ENCODE data around the gene SIGLEC11.

Gene SIGLEC11

DNA sequence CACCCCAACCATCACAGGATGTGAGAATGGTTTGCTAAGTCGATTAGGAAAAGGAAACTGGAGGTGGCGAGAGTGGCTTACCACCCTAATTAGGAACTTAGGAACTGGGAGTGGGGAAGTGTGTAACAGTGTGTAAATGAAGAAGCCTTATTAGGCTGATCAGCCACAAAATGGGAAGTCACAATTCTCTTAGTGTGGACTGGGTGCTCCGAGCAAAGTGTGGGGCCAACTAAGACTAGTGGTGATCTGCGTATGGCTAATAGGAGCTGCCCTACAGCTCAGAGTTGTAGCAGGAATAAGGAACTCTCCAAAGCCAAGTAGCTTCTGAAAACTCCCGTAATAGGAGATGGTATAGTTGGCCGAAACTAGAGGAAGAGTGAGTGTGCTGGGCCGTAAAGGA is 7.6 kb downstream of the SIGLEC11 start:
- no peak overlapping the region for H3K27ac ChIP-seq (ENCODE audit: extremely low read depth, low read depth, low read length)
- 0 out of 2 replicates have a peak, but pooled peaks cover 4% of the 10 kb centered on the region for H3K4me1 ChIP-seq (ENCODE audit: control insufficient read depth, insufficient read depth, low read length)
- H3K4me3 ChIP-seq (ENCODE audit: low read depth, low read length): no peak overlapping the region
- ChIA-PET POLR2A (no interaction called here), CTCF (interaction anchor here (2.3 to 11.4 kb wide), 2 partner anchors 14 to 30 kb away, joined by 17 to 100 read pairs; no protein-coding TSS in a partner anchor)
- no peaks in the 10 kb centered on the region for H3K36me3 ChIP-seq (ENCODE audit: control insufficient read depth in 2 of 2, insufficient read depth in 1 of 2, low read length in 2 of 2)
- TF ChIP-seq ZNF184 (tag by site-specific recombination; IDR thresholded peaks at IDR 0.05) (no peak), ZNF792 (tag by site-specific recombination; IDR thresholded peaks at IDR 0.05) (no peak), ZNF174 (tag by site-specific recombination; IDR thresholded peaks at IDR 0.05) (no peak), ZSCAN16 (tag by site-specific recombination; IDR thresholded peaks at IDR 0.05) (no peak), ZNF292 (tag by site-specific recombination; IDR thresholded peaks at IDR 0.05; ENCODE audit: borderline replicate concordance, low read depth) (no peak), FEZF1 (tag by site-specific recombination; IDR thresholded peaks at IDR 0.05) (no peak), ZNF132 (tag by site-specific recombination; IDR thresholded peaks at IDR 0.05; ENCODE audit: borderline replicate concordance) (no peak)
- TF ChIP-seq, protein P1, sequence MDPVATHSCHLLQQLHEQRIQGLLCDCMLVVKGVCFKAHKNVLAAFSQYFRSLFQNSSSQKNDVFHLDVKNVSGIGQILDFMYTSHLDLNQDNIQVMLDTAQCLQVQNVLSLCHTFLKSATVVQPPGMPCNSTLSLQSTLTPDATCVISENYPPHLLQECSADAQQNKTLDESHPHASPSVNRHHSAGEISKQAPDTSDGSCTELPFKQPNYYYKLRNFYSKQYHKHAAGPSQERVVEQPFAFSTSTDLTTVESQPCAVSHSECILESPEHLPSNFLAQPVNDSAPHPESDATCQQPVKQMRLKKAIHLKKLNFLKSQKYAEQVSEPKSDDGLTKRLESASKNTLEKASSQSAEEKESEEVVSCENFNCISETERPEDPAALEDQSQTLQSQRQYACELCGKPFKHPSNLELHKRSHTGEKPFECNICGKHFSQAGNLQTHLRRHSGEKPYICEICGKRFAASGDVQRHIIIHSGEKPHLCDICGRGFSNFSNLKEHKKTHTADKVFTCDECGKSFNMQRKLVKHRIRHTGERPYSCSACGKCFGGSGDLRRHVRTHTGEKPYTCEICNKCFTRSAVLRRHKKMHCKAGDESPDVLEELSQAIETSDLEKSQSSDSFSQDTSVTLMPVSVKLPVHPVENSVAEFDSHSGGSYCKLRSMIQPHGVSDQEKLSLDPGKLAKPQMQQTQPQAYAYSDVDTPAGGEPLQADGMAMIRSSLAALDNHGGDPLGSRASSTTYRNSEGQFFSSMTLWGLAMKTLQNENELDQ (tag by site-specific recombination; IDR thresholded peaks at IDR 0.05; ENCODE audit: low read depth): no peak
- H3K9me3 ChIP-seq (ENCODE audit: control insufficient read depth, insufficient read depth, low read depth, low read length): no peaks in the 10 kb centered on the region

DNA sequence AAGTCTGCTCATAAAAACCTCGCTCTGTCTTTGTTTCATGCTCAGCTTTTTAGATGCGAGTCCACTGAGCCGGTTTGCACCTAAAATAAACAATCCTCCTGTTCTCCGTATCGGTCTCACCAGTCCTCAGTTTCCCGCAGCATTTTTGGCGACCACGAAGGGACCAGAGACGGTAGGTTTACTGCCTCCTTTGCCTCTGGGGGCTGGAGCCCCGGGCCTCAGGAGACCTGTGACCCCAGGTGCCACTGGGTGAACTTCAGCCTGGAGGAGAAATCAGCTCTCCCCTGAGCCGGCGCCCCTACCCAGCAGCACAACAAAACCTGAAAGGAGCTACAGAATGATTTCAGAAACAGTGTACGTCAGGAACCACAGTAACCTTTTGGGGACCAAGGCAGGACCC is 8.1 kb downstream of the SIGLEC11 start:
- Histone ChIP-seq H3K4me3 (ENCODE audit: low read depth, low read length) (no peak overlapping the region), H3K36me3 (ENCODE audit: control insufficient read depth in 2 of 2, insufficient read depth in 1 of 2, low read length in 2 of 2) (no peaks in the 10 kb centered on the region), H3K4me1 (ENCODE audit: control insufficient read depth, insufficient read depth, low read length) (0 out of 2 replicates have a peak, but pooled peaks cover 4% of the 10 kb centered on the region), H3K27ac (ENCODE audit: extremely low read depth, low read depth, low read length) (no peak overlapping the region), H3K9me3 (ENCODE audit: control insufficient read depth, insufficient read depth, low read depth, low read length) (no peaks in the 10 kb centered on the region)
- CTCF ChIA-PET: interaction anchor here (2.3 to 11.4 kb wide), 2 partner anchors 14 to 30 kb away, joined by 17 to 100 read pairs; no protein-coding TSS in a partner anchor
- TF ChIP-seq ZNF629 (tag by site-specific recombination; IDR thresholded peaks at IDR 0.05): no peak
- TF ChIP-seq ZBTB7A (tag by site-specific recombination; IDR thresholded peaks at IDR 0.05; ENCODE audit: low read depth): no peak
- peak; percentile 44; the same call in 1 of the 2 replicates for TF ChIP-seq TRIM28 (IDR thresholded peaks at IDR 0.05; ENCODE audit: borderline replicate concordance, low read length)
- POLR2A ChIA-PET: no interaction called here

DNA sequence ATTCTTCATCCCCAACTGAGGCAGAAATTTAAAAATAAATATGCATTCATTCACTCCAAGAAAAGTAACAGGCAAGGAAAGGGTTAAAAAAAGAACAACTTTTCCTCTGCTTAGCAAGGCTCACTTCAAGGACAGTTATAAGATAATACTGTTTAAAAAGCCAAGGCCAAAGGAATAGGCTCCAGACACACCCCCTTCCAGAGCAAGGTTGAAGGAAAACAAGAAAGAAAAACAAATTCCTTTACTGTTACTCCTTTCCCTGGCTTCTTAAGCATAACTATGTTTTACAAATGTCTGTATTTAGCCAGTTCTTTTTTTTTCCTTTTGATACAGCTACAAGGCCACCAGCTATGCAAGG is 8.5 kb downstream of the SIGLEC11 start:
- H3K27ac ChIP-seq (ENCODE audit: extremely low read depth, low read depth, low read length): no peak overlapping the region
- H3K4me3 ChIP-seq (ENCODE audit: low read depth, low read length): no peak overlapping the region
- no peaks in the 10 kb centered on the region for H3K36me3 ChIP-seq (ENCODE audit: control insufficient read depth in 2 of 2, insufficient read depth in 1 of 2, low read length in 2 of 2)
- ChIA-PET POLR2A (no interaction called here), CTCF (interaction anchor here (11.4 kb wide), 1 partner anchor 13 kb away, joined by 100 read pairs; no protein-coding TSS in a partner anchor)
- TF ChIP-seq ZNF664 (tag by site-specific recombination; IDR thresholded peaks at IDR 0.05) (no peak), ZFP37 (tag by site-specific recombination; IDR thresholded peaks at IDR 0.05) (no peak), ZNF426 (tag by site-specific recombination; IDR thresholded peaks at IDR 0.05) (no peak), ZNF837 (tag by site-specific recombination; IDR thresholded peaks at IDR 0.05) (no peak)
- TF ChIP-seq, protein P2, sequence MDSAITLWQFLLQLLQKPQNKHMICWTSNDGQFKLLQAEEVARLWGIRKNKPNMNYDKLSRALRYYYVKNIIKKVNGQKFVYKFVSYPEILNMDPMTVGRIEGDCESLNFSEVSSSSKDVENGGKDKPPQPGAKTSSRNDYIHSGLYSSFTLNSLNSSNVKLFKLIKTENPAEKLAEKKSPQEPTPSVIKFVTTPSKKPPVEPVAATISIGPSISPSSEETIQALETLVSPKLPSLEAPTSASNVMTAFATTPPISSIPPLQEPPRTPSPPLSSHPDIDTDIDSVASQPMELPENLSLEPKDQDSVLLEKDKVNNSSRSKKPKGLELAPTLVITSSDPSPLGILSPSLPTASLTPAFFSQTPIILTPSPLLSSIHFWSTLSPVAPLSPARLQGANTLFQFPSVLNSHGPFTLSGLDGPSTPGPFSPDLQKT (IDR thresholded peaks at IDR 0.05; ENCODE audit: borderline replicate concordance, low read depth, low read length): no peak
- H3K9me3 ChIP-seq (ENCODE audit: control insufficient read depth, insufficient read depth, low read depth, low read length): no peaks in the 10 kb centered on the region
- 0 out of 2 replicates have a peak, but pooled peaks cover 4% of the 10 kb centered on the region for H3K4me1 ChIP-seq (ENCODE audit: control insufficient read depth, insufficient read depth, low read length)

Measured in HEK293 (cell line).